Central memory CD8-positive, alpha-beta T cell (primary cell): ENCODE data around the gene RGS17.
A peak's percentile ranks its signal among the peaks of the same experiment; 100 is the strongest.

Experiments used
- ATAC-seq: fragments of 150-1000 bp; cut with Tn5 transposase; replicated peaks from 2 replicates; pipeline ENCODE4 v1.10.0; 2022; ENCODE audit warnings: mild to moderate bottlenecking, moderate FRiP score, moderate number of reproducible peaks; ENCODE audit not compliant: poor library complexity, severe bottlenecking; ENCODE audit errors: extremely low read depth
- DNase-seq, 2 donors: peaks; one replicate each; pipeline ENCODE4 v3.0.0; 2021; ENCODE audit warnings: low spot score in 2 of 2
- H3K27ac Mint-ChIP-seq: one replicate; pipeline ENCODE4 v1.8.0; 2022; ENCODE audit warnings: low read depth, mild to moderate bottlenecking, moderate library complexity, mixed read lengths
- H3K27me3 Mint-ChIP-seq: one replicate; pipeline ENCODE4 v1.8.0; 2022; ENCODE audit warnings: mixed read lengths
- H3K36me3 Mint-ChIP-seq: one replicate; pipeline ENCODE4 v1.8.0; 2022; ENCODE audit warnings: mild to moderate bottlenecking, moderate library complexity, mixed read lengths; ENCODE audit not compliant: insufficient read depth
- H3K4me1 Mint-ChIP-seq: one replicate; pipeline ENCODE4 v1.8.0; 2022; ENCODE audit warnings: mixed read lengths
- H3K4me3 Mint-ChIP-seq: one replicate; pipeline ENCODE4 v1.8.0; 2022; ENCODE audit warnings: mild to moderate bottlenecking, moderate library complexity, mixed read lengths
- H3K9me3 Mint-ChIP-seq: one replicate; pipeline ENCODE4 v1.8.0; 2022; ENCODE audit warnings: mixed read lengths

RGS17 gene

GRCh38 chr6:153131037-153131981 is at the start of gene RGS17:
Gene RGS17, minus strand, starts transcription at chr6:153131282. Its CDS starts 87,264 bp downstream, at chr6:153044018.
- Mint-ChIP-seq H3K36me3 (no peaks in the 10 kb centered on the region), H3K4me1 (peaks cover 32% of the 10 kb centered on the region), H3K27me3 (peaks cover 58% of the 10 kb centered on the region), H3K9me3 (no peaks in the 10 kb centered on the region), H3K27ac (no peak within 1 kb of the TSS), H3K4me3 (peak within 1 kb of the TSS; percentile 50)
- ATAC-seq (peak; percentile 45), DNase-seq (no peak)

GRCh38 chr6:153172815-153173214 is 41.7 kb upstream of the RGS17 start:
- Mint-ChIP-seq H3K27ac (no peak overlapping the region), H3K27me3 (peaks cover 9% of the 10 kb centered on the region), H3K36me3 (no peaks in the 10 kb centered on the region), H3K9me3 (peaks cover 11% of the 10 kb centered on the region), H3K4me1 (no peaks in the 10 kb centered on the region), H3K4me3 (no peak overlapping the region)
- ATAC-seq (no peak), DNase-seq (no peak)

GRCh38 chr6:153170511-153170910 is 39.4 kb upstream of the RGS17 start:
- no peaks in the 10 kb centered on the region for H3K4me1 Mint-ChIP-seq
- H3K27ac Mint-ChIP-seq: no peak overlapping the region
- H3K4me3 Mint-ChIP-seq: no peak overlapping the region
- ATAC-seq (no peak), DNase-seq (no peak)
- peaks cover 5% of the 10 kb centered on the region for H3K9me3 Mint-ChIP-seq
- no peaks in the 10 kb centered on the region for H3K27me3 Mint-ChIP-seq
- no peaks in the 10 kb centered on the region for H3K36me3 Mint-ChIP-seq

GRCh38 chr6:153167907-153168306 is 36.8 kb upstream of the RGS17 start:
- Mint-ChIP-seq H3K27me3 (no peaks in the 10 kb centered on the region), H3K4me3 (no peak overlapping the region), H3K9me3 (peaks cover 5% of the 10 kb centered on the region), H3K4me1 (no peaks in the 10 kb centered on the region), H3K36me3 (no peaks in the 10 kb centered on the region), H3K27ac (no peak overlapping the region)
- ATAC-seq (no peak), DNase-seq (no peak)

GRCh38 chr6:153167061-153167891 is 36.2 kb upstream of the RGS17 start:
- no peak overlapping the region for H3K27ac Mint-ChIP-seq
- DNase-seq (no peak), ATAC-seq (no peak)
- H3K27me3 Mint-ChIP-seq: no peaks in the 10 kb centered on the region
- H3K4me1 Mint-ChIP-seq: no peaks in the 10 kb centered on the region
- no peak overlapping the region for H3K4me3 Mint-ChIP-seq
- no peaks in the 10 kb centered on the region for H3K36me3 Mint-ChIP-seq
- peaks cover 5% of the 10 kb centered on the region for H3K9me3 Mint-ChIP-seq

- Mint-ChIP-seq H3K4me1 (no peaks in the 10 kb centered on the region), H3K9me3 (no peaks in the 10 kb centered on the region), H3K27ac (no peak overlapping the region), H3K27me3 (peaks cover 35% of the 10 kb centered on the region), H3K36me3 (no peaks in the 10 kb centered on the region), H3K4me3 (no peak overlapping the region)
- ATAC-seq (no peak), DNase-seq (no peak)
Measured at GRCh38 chr6:153162646-153163045, 31.6 kb upstream of the RGS17 start.

GRCh38 chr6:153162172-153162571 is 31.1 kb upstream of the RGS17 start:
- no peak overlapping the region for H3K4me3 Mint-ChIP-seq
- DNase-seq: no peak
- no peaks in the 10 kb centered on the region for H3K9me3 Mint-ChIP-seq
- no peak for ATAC-seq
- H3K27ac Mint-ChIP-seq: no peak overlapping the region
- H3K36me3 Mint-ChIP-seq: no peaks in the 10 kb centered on the region
- H3K4me1 Mint-ChIP-seq: no peaks in the 10 kb centered on the region
- peaks cover 35% of the 10 kb centered on the region for H3K27me3 Mint-ChIP-seq

- H3K4me1 Mint-ChIP-seq: no peaks in the 10 kb centered on the region
- no peak overlapping the region for H3K27ac Mint-ChIP-seq
- no peaks in the 10 kb centered on the region for H3K36me3 Mint-ChIP-seq
- no peak overlapping the region for H3K4me3 Mint-ChIP-seq
- DNase-seq: no peak
- no peak for ATAC-seq
- no peaks in the 10 kb centered on the region for H3K9me3 Mint-ChIP-seq
- peaks cover 35% of the 10 kb centered on the region for H3K27me3 Mint-ChIP-seq
Measured at GRCh38 chr6:153160221-153160620, 29.1 kb upstream of the RGS17 start.

GRCh38 chr6:153150752-153151440 is 19.8 kb upstream of the RGS17 start:
- Mint-ChIP-seq H3K36me3 (no peaks in the 10 kb centered on the region), H3K4me1 (no peaks in the 10 kb centered on the region), H3K27ac (no peak overlapping the region), H3K27me3 (peaks cover 12% of the 10 kb centered on the region), H3K9me3 (no peaks in the 10 kb centered on the region), H3K4me3 (no peak overlapping the region)
- DNase-seq (no peak), ATAC-seq (no peak)

GRCh38 chr6:153150371-153150751 is 19.3 kb upstream of the RGS17 start:
- ATAC-seq: no peak
- H3K27me3 Mint-ChIP-seq: peaks cover 12% of the 10 kb centered on the region
- H3K4me3 Mint-ChIP-seq: no peak overlapping the region
- H3K27ac Mint-ChIP-seq: no peak overlapping the region
- no peaks in the 10 kb centered on the region for H3K9me3 Mint-ChIP-seq
- no peak for DNase-seq
- H3K36me3 Mint-ChIP-seq: no peaks in the 10 kb centered on the region
- H3K4me1 Mint-ChIP-seq: no peaks in the 10 kb centered on the region

GRCh38 chr6:153149891-153150290 is 18.8 kb upstream of the RGS17 start:
- H3K4me1 Mint-ChIP-seq: no peaks in the 10 kb centered on the region
- peaks cover 12% of the 10 kb centered on the region for H3K27me3 Mint-ChIP-seq
- no peak overlapping the region for H3K27ac Mint-ChIP-seq
- no peaks in the 10 kb centered on the region for H3K36me3 Mint-ChIP-seq
- no peak for ATAC-seq
- H3K9me3 Mint-ChIP-seq: no peaks in the 10 kb centered on the region
- H3K4me3 Mint-ChIP-seq: no peak overlapping the region
- DNase-seq: no peak

GRCh38 chr6:153146413-153146812 is 15.3 kb upstream of the RGS17 start:
- no peak overlapping the region for H3K27ac Mint-ChIP-seq
- no peaks in the 10 kb centered on the region for H3K36me3 Mint-ChIP-seq
- DNase-seq (no peak), ATAC-seq (no peak)
- H3K4me3 Mint-ChIP-seq: no peak overlapping the region
- no peaks in the 10 kb centered on the region for H3K9me3 Mint-ChIP-seq
- H3K27me3 Mint-ChIP-seq: peaks cover 12% of the 10 kb centered on the region
- H3K4me1 Mint-ChIP-seq: no peaks in the 10 kb centered on the region
